Body of pancreas (tissue), 4 donors: ENCODE data around the gene PPA1. TPM values are rescaled to one million over a fixed set of nuclear protein-coding genes. Genes with fewer than 3 reads are reported as not detected.

Experiments used
- ATAC-seq: fragments of 150-250 bp; one replicate; pipeline ENCODE4 v1.9.1; 2016
- DNase-seq, 4 donors: peaks; one replicate each; pipeline ENCODE4 v3.0.0-alpha.2; 2019
- H3K27ac ChIP-seq, 4 donors: fragments of 200-600 bp; sonication (generic); 1 replicate in 3 of 4; 2 replicates in 1 of 4; pipeline versions ENCODE4 v1.5.1 to v1.6.1; 2016 to 2019; ENCODE audit warnings: mild to moderate bottlenecking in 1 of 4, mixed read lengths in 1 of 4, moderate library complexity in 1 of 4
- H3K27me3 ChIP-seq, 2 donors: fragments of 200-600 bp; sonication (generic); one replicate each; pipeline ENCODE4 v1.6.0; 2016; ENCODE audit warnings: mild to moderate bottlenecking in 1 of 2
- H3K36me3 ChIP-seq, 2 donors: fragments of 200-600 bp; sonication (generic); replicated peaks in 1 of 2; 2 replicates each; pipeline ENCODE4 v1.5.1; 2016; ENCODE audit warnings: low read depth in 2 of 2; ENCODE audit not compliant: insufficient read depth in 1 of 2
- H3K4me1 ChIP-seq: fragments of 200-600 bp; sonication (generic); one replicate; pipeline ENCODE4 v1.6.0; 2016
- H3K4me3 ChIP-seq, 2 donors: fragments of 200-600 bp; sonication (generic); 1 replicate in 1 of 2; 2 replicates in 1 of 2; pipeline ENCODE4 v1.5.1; 2016 to 2019
- H3K9me3 ChIP-seq, 3 donors: fragments of 200-600 bp; sonication (generic); 1 replicate in 2 of 3; 2 replicates in 1 of 3; pipeline ENCODE4 v1.5.1; 2016
- POLR2A ChIP-seq, 3 donors: fragments of 450-650 bp; IDR thresholded peaks; one replicate each; pipeline ENCODE4 v1.6.1; 2016; ENCODE audit warnings: antibody characterized with exemption in 3 of 3, mild to moderate bottlenecking in 2 of 3
- WGBS, 2 donors: methylation state at CpG; one replicate each; pipeline ENCODE4 v1.1.5; 2017; 5-methylcytosine and 5-hydroxymethylcytosine counted together
- intact Hi-C: fragments of 100-400 bp; cut with DNase I; formaldehyde crosslinking; loops from one replicate; pipeline ENCODE4 v1.15.1; 2023
- total RNA-seq, 2 donors: library from RNA; depleted of rRNA; stranded (reverse); fragments of >200 nt; gene quantifications; one replicate each; pipeline ENCODE4 v1.1.0, GENCODE V29; 2016
- TF ChIP-seq, protein P1 (sequence below), 7 experiments: fragments of 450-650 bp in 4 of 7; fragments of 200-600 bp in 3 of 7; sonication (generic) in 3 of 7; IDR thresholded peaks; one replicate each; pipeline ENCODE4 v1.5.1; 2016 to 2019; ENCODE audit warnings: antibody characterized with exemption in 7 of 7

Gene PPA1
- total RNA-seq, 2 donors from 2014 or later = 101 to 108 TPM

DNA sequence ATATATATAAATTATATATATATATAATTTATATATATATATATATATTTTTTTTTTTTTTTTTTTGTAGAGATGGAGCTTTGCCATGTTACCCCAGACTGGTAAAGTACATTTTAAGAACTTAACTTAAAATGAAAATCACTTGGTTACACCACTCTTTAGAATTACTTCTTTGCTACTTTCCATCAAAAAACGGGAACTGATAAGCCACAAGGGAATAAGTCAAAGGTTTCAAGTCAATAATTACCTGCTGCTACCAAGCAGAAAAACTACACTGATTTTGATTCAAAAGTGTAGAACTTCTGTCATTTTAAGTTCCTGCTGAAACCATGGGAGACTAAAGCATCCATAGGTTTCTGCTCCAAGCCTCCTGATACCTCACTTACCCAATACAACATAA lies 12.2 kb downstream of the PPA1 start:
- Histone ChIP-seq H3K36me3 (peaks cover 0 to 4% of the 10 kb centered on the region in 2 donors), H3K4me1 (peaks cover 20% of the 10 kb centered on the region), H3K9me3 (no peaks in the 10 kb centered on the region), H3K27me3 (no peaks in the 10 kb centered on the region), H3K4me3 (no peak overlapping the region), H3K27ac (peak overlapping the region in 2 of 4 donors; percentile 28 to 72)
- no peak for TF ChIP-seq POLR2A (IDR thresholded peaks at IDR 0.05)
- TF ChIP-seq, protein P1, sequence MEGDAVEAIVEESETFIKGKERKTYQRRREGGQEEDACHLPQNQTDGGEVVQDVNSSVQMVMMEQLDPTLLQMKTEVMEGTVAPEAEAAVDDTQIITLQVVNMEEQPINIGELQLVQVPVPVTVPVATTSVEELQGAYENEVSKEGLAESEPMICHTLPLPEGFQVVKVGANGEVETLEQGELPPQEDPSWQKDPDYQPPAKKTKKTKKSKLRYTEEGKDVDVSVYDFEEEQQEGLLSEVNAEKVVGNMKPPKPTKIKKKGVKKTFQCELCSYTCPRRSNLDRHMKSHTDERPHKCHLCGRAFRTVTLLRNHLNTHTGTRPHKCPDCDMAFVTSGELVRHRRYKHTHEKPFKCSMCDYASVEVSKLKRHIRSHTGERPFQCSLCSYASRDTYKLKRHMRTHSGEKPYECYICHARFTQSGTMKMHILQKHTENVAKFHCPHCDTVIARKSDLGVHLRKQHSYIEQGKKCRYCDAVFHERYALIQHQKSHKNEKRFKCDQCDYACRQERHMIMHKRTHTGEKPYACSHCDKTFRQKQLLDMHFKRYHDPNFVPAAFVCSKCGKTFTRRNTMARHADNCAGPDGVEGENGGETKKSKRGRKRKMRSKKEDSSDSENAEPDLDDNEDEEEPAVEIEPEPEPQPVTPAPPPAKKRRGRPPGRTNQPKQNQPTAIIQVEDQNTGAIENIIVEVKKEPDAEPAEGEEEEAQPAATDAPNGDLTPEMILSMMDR (IDR thresholded peaks at IDR 0.05) = no peak
- 6 to 13% methylated on average over 1 of the region's 1 CpG for WGBS, 2 donors
- DNase-seq (no peak), ATAC-seq (no peak)
- intact Hi-C loops = loop anchor here (5.0 kb wide), 1 partner anchor 146 kb away; no protein-coding TSS in a partner anchor

DNA sequence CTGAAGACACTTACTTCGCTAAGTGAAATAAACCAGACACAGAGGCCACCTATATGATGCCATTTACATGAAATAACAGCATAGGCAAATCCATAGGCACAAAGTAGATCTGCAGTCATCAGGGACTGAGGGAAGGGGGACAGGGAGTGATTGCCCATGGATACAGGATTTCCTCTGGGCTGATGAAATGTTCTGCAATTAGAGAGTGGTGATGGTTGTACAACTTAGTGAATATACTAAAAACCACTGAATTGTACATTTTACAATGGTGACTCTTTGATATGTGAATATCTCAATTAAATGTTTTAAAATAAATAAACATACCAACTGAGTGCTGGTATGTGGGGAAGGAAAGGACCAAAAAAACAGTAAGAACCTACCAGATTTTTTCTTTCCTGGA lies 20.4 kb downstream of the PPA1 start:
- WGBS, 2 donors = 100% methylated on average over 1 of the region's 1 CpG
- Histone ChIP-seq H3K9me3 (no peaks in the 10 kb centered on the region), H3K4me1 (no peaks in the 10 kb centered on the region), H3K36me3 (peaks cover 7 to 49% of the 10 kb centered on the region in 2 donors), H3K27me3 (no peaks in the 10 kb centered on the region), H3K27ac (no peak overlapping the region), H3K4me3 (no peak overlapping the region)
- DNase-seq = no peak
- TF ChIP-seq, protein P1 (IDR thresholded peaks at IDR 0.05) = no peak
- no peak for TF ChIP-seq POLR2A (IDR thresholded peaks at IDR 0.05)
- no peak for ATAC-seq
- intact Hi-C loops = no loop called here

DNA sequence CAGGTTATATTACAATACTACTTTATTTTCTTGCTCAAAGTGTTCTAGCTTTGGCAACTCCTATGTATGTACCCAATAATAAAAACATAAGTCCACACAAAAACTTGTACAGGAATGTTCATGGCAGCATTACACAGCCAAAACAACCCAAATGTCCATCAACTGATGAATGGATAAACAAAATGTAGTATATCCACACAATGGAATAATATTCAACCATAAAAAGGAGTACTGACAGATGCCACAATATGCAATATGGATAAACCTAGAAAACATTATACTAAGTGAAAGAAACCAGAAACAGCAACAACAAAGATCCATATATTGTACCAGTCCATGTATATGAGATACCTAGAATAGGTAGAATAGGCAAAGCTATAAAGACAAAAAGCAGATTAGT lies 21.0 kb downstream of the PPA1 start:
- Histone ChIP-seq H3K36me3 (peaks cover 7 to 52% of the 10 kb centered on the region in 2 donors), H3K4me3 (no peak overlapping the region), H3K27ac (no peak overlapping the region), H3K9me3 (no peaks in the 10 kb centered on the region), H3K27me3 (no peaks in the 10 kb centered on the region), H3K4me1 (no peaks in the 10 kb centered on the region)
- DNase-seq (no peak), ATAC-seq (no peak)
- intact Hi-C loops = no loop called here
- TF ChIP-seq, protein P1 (IDR thresholded peaks at IDR 0.05) = no peak
- no peak for TF ChIP-seq POLR2A (IDR thresholded peaks at IDR 0.05)

DNA sequence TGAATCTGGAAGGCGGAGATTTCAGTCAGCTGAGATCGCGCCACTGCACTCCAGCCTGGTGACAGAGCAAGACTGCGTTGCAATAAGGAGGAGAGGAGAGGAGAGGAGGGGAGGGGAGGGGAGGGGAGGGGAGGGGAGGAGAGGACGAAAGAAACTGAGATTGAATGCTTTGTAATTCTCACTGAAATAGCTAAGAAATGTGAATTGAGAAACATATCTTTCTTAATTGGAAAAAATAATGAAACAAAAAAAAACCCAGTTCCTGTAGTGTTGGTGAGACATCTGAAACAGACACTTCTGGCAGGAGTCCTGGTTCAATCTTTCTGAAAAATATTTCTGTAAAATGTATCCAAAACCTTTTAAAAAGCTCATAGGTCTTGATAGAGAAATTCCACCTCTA lies 26.5 kb downstream of the PPA1 start:
- intact Hi-C loops = no loop called here
- no peak for ATAC-seq
- H3K4me1 ChIP-seq = no peaks in the 10 kb centered on the region
- peaks cover 7 to 57% of the 10 kb centered on the region in 2 donors for H3K36me3 ChIP-seq
- no peak for DNase-seq
- H3K27me3 ChIP-seq = no peaks in the 10 kb centered on the region
- no peak overlapping the region for H3K27ac ChIP-seq
- WGBS, 2 donors = 94 to 96% methylated on average over 4 to 5 of the region's 5 CpGs
- TF ChIP-seq, protein P1 (IDR thresholded peaks at IDR 0.05) = no peak
- TF ChIP-seq POLR2A (IDR thresholded peaks at IDR 0.05) = no peak
- H3K4me3 ChIP-seq = no peak overlapping the region
- H3K9me3 ChIP-seq = no peaks in the 10 kb centered on the region

DNA sequence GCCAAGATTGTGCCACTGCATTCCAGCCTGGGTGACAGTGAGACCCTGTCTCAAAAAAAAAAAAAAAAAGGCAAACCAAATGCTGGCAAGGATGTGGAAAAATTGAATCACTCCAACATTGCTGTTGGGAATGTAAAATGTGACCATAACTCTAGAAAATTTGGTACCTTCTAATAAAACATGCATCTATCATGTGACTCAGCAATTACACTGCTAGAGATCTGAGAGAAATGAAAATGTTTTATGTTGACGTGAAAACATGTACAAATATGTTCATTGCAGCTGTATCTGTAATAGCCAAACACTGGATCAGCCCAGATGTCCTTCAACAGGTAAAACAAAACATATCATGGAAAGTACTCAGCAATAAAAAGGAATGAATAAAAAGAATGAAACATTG lies 32.1 kb downstream of the PPA1 start:
- no peaks in the 10 kb centered on the region for H3K9me3 ChIP-seq
- ATAC-seq (no peak), DNase-seq (no peak)
- no peaks in the 10 kb centered on the region for H3K4me1 ChIP-seq
- peaks cover 0 to 37% of the 10 kb centered on the region in 2 donors for H3K36me3 ChIP-seq
- no peak overlapping the region for H3K4me3 ChIP-seq
- H3K27me3 ChIP-seq = no peaks in the 10 kb centered on the region
- TF ChIP-seq, protein P1 (IDR thresholded peaks at IDR 0.05) = no peak
- no peak for TF ChIP-seq POLR2A (IDR thresholded peaks at IDR 0.05)
- intact Hi-C loops = no loop called here
- no peak overlapping the region for H3K27ac ChIP-seq
- WGBS, 2 donors = 80 to 81% methylated on average over 1 of the region's 1 CpG
